HG03442 (cell line): ENCODE results near the gene IKBKE.

Experiments used
- ATAC-seq: cut with Tn5 transposase; IDR thresholded peaks from one replicate; pipeline ENCODE4 v1.9.1; 2021; ENCODE audit warnings: mild to moderate bottlenecking, moderate library complexity; ENCODE audit not compliant: unreplicated experiment

The IKBKE gene

GRCh38 chr1:206453111-206453510 is 17.2 kb upstream of the IKBKE start:
- ATAC-seq = no peak

- ATAC-seq = no peak
These were observed 15.0 kb upstream of the IKBKE start for GRCh38 chr1:206455289-206455665.

GRCh38 chr1:206455666-206456344 is 14.5 kb upstream of the IKBKE start:
- ATAC-seq = no peak

- no peak for ATAC-seq
These were observed 13.5 kb upstream of the IKBKE start for GRCh38 chr1:206456577-206457370.

- no peak for ATAC-seq
These were observed 12.7 kb upstream of the IKBKE start for GRCh38 chr1:206457408-206458120.

GRCh38 chr1:206459703-206460102 is 10.6 kb upstream of the IKBKE start:
- no peak for ATAC-seq

- ATAC-seq = no peak
These were observed 9.3 kb upstream of the IKBKE start for GRCh38 chr1:206460836-206461426.

GRCh38 chr1:206461602-206462455 is 8.4 kb upstream of the IKBKE start:
- ATAC-seq = peak; percentile 74

GRCh38 chr1:206463137-206463536 is 7.1 kb upstream of the IKBKE start:
- no peak for ATAC-seq

GRCh38 chr1:206463911-206464310 is 6.4 kb upstream of the IKBKE start:
- ATAC-seq = no peak

- no peak for ATAC-seq
These were observed 5.8 kb upstream of the IKBKE start for GRCh38 chr1:206464456-206464964.

- ATAC-seq = no peak
These were observed 4.3 kb upstream of the IKBKE start for GRCh38 chr1:206465951-206466350.

GRCh38 chr1:206466840-206467649 is 3.2 kb upstream of the IKBKE start:
- no peak for ATAC-seq

GRCh38 chr1:206467915-206468314 is 2.4 kb upstream of the IKBKE start:
- no peak for ATAC-seq

GRCh38 chr1:206468571-206468970 is 1.7 kb upstream of the IKBKE start:
- no peak for ATAC-seq

GRCh38 chr1:206469411-206469932 is 804 bp upstream of the IKBKE start:
- no peak for ATAC-seq

GRCh38 chr1:206470692-206471414 is 577 bp downstream of the IKBKE start:
- peak; percentile 5 for ATAC-seq

GRCh38 chr1:206471415-206471801 is 1.1 kb downstream of the IKBKE start:
- ATAC-seq = no peak

- no peak for ATAC-seq
These were observed 1.7 kb downstream of the IKBKE start for GRCh38 chr1:206472024-206472423.
